GM23248 (cell line): ENCODE results near the gene PSMD6.

ENCODE experiments used
- EZH2 ChIP-seq: fragments of 200-600 bp; sonication (generic); IDR thresholded peaks from 2 replicates; pipeline ENCODE4 v1.6.1; 2018; ENCODE audit warnings: antibody characterized with exemption, mild to moderate bottlenecking; ENCODE audit not compliant: insufficient read depth, poor library complexity, severe bottlenecking
- EZH2phosphoT487 ChIP-seq: fragments of 200-600 bp; sonication (generic); IDR thresholded peaks from 2 replicates; pipeline ENCODE4 v1.6.1; 2018; ENCODE audit warnings: antibody characterized with exemption, moderate library complexity, mild to moderate bottlenecking, low read depth; ENCODE audit not compliant: insufficient read depth

DNA sequence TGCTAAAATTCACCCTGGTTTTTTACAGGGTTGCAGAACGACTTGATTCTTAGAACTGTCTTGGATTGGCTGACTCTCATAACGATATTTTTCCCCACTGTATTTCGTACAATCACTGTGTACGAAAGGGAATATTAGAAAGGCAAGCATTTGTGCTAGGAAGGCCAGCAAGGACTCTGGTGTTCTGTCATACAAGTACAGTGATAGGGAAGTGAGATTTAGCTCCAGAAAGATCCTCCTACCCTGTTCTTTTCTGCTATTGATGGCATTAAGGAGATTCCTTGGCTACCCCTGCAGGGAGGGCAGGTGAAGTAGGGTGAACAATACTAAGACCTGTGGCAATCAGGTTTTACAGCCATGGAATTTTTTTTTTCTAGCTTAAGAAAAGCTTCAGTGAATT, 57.3 kb downstream of the PSMD6 start:
- TF ChIP-seq EZH2 (no peak), EZH2phosphoT487 (no peak)
